Lower leg skin (tissue), 4 donors: ENCODE data around the gene CFAP20DC. TPM values are rescaled to one million over a fixed set of nuclear protein-coding genes. Genes with fewer than 3 reads are reported as not detected.

Experiments used
- DNase-seq, 2 donors: peaks; one replicate each; pipeline ENCODE4 v3.0.0-alpha.2; 2019; ENCODE audit warnings: low spot score in 2 of 2
- H3K4me3 ChIP-seq: fragments of 200-600 bp; sonication (generic); 2 replicates; pipeline ENCODE4 v1.5.1; 2017; ENCODE audit warnings: mild to moderate bottlenecking, low read depth; ENCODE audit not compliant: poor library complexity, severe bottlenecking
- CTCF ChIP-seq, 3 donors: fragments of 450-650 bp; IDR thresholded peaks; one replicate each; pipeline ENCODE4 v1.5.1; 2016; ENCODE audit warnings: antibody characterized with exemption in 3 of 3, mild to moderate bottlenecking in 3 of 3, moderate library complexity in 2 of 3
- POLR2A ChIP-seq, 2 donors: fragments of 450-650 bp; IDR thresholded peaks; one replicate each; pipeline ENCODE4 v1.6.1; 2016 to 2017; ENCODE audit warnings: antibody characterized with exemption in 2 of 2, mild to moderate bottlenecking in 1 of 2, moderate library complexity in 1 of 2
- WGBS, 2 donors: methylation state at CpG; one replicate each; pipeline ENCODE4 v1.1.5; 2018; 5-methylcytosine and 5-hydroxymethylcytosine counted together
- intact Hi-C: fragments of 100-400 bp; cut with DNase I; formaldehyde crosslinking; loops from one replicate; pipeline ENCODE4 v1.15.0; 2023; ENCODE audit warnings: low total_unique reads
- total RNA-seq, 4 donors: library from RNA; depleted of rRNA; stranded (reverse); fragments of >200 nt; gene quantifications; one replicate each; pipeline ENCODE4 v1.1.0, GENCODE V29; 2016

The CFAP20DC gene
- total RNA-seq, 4 donors from 2014 or later = 0.11 to 0.94 (median 0.39) TPM

DNA sequence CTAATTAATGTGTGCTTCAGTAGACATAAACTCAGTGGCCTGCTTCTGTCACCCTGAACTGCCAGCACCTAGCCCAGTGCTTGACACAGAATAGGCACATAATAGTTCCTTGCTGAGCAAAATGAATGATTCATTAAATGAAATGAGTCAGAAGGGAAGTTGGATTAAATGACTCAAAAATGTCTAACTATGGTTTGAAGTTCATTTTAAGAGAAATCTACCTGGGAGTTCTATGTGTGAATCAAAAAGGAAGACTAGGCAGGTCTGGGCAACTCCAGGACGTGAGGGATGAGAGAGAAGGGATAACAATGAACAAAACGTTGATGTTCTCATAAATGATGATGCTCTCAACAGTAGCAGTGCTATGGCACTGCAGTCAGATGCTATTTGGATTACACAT lies 175.0 kb downstream of the CFAP20DC start:
- no peak for DNase-seq
- no peak overlapping the region for H3K4me3 ChIP-seq
- no peak for TF ChIP-seq CTCF (IDR thresholded peaks at IDR 0.05)
- no peak for TF ChIP-seq POLR2A (IDR thresholded peaks at IDR 0.05)
- WGBS, 2 donors = 28 to 44% methylated on average over 2 of the region's 2 CpGs
- intact Hi-C loops = no loop called here

DNA sequence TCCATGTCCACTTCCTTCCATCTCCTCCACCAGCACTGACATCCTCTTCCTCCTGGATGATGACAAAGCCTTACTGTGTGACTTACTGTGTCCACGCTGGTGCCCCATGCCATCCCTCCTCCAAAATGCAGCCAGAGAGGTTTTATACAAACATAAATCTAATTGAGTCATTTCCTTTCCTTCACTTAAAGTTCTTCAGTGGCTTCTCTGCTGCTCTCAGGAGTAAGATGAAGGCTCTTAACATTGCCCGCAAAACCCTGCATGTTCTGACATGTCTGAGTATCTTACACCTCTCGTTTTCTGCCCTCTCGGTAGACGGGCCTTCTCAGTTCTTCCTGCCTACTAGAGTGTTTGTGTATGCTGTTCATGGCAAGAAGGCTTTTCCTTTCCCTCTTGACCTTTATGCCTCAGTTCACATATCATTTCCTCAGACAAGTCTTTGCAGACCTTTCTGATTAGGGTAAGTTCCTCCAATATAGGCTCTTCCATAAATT lies 175.5 kb downstream of the CFAP20DC start:
- intact Hi-C loops = no loop called here
- TF ChIP-seq CTCF (IDR thresholded peaks at IDR 0.05) (no peak), POLR2A (IDR thresholded peaks at IDR 0.05) (no peak)
- no peak for DNase-seq
- WGBS, 2 donors = 38 to 65% methylated on average over 5 of the region's 5 CpGs
- H3K4me3 ChIP-seq = no peak overlapping the region

- DNase-seq = no peak
- 76 to 77% methylated on average over 5 of the region's 5 CpGs for WGBS, 2 donors
- TF ChIP-seq CTCF (IDR thresholded peaks at IDR 0.05) (no peak), POLR2A (IDR thresholded peaks at IDR 0.05) (no peak)
- H3K4me3 ChIP-seq = no peak overlapping the region
- intact Hi-C loops = no loop called here
Observed at GRCh38 chr3:58868097-58868779, 181.6 kb downstream of the CFAP20DC start.

DNA sequence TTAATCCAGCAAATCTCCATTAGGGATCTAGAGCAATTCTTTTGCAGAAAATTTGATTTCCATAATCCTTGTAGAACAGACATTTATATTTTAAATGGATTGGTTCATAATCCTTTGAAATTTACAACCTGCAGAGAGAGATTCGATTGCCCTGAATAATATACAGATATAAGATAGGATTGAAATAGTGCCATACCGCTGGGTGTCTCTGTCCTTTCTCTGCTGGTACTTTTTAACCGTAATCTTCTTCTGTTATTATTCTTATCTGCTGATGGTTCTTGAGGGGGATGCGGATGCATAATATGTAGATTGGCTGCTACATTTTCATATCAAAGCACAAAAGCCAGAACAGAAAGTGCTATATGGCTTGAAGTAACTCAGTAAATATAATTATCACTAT lies 182.2 kb downstream of the CFAP20DC start:
- no peak overlapping the region for H3K4me3 ChIP-seq
- no peak for TF ChIP-seq CTCF (IDR thresholded peaks at IDR 0.05)
- no peak for TF ChIP-seq POLR2A (IDR thresholded peaks at IDR 0.05)
- whole genome bisulfite sequencing, 2 donors = 77 to 78% methylated on average over 4 of the region's 4 CpGs
- DNase-seq = no peak
- intact Hi-C loops = no loop called here

DNA sequence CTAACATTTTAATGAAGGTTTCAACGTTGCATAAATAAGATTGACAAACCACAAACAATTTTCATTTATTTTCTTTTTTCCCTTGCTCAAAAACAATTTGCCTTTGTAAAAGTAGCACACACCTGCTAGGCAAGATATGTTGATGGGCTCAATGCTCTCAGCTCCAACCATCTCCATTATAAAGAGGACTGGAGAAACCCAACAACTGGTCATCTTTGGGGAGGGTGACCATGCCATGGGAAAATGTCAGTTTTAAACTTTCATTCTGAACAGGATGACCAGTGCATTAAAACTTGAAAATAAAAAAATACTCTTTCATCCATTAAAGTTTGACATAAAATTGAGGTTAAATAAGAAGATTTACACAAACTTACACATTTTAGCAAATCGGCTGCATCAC lies 183.7 kb downstream of the CFAP20DC start:
- intact Hi-C loops = no loop called here
- 66 to 70% methylated on average over 2 of the region's 2 CpGs for WGBS, 2 donors
- TF ChIP-seq CTCF (IDR thresholded peaks at IDR 0.05) = no peak
- no peak for TF ChIP-seq POLR2A (IDR thresholded peaks at IDR 0.05)
- H3K4me3 ChIP-seq = no peak overlapping the region
- no peak for DNase-seq

DNA sequence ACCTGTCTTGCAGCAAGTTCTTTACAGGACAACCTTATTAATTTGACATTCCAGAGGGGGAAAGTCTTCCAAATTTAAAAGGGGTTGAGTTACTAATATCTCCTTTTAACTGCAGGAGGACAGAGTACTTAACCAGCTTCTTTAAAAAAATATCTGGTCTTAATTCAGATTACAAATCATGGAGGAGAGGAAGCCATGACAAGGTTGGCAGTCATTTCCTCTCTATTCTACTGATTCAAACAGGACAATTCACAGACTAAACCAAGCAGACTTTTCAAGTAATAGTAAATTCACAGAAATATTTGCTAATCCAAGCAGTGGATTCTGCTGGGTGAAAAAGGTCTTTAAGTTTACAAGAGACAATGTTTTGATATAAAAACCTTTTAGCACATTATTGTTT lies 185.3 kb downstream of the CFAP20DC start:
- H3K4me3 ChIP-seq = no peak overlapping the region
- no peak for DNase-seq
- TF ChIP-seq POLR2A (IDR thresholded peaks at IDR 0.05) = no peak
- no peak for TF ChIP-seq CTCF (IDR thresholded peaks at IDR 0.05)
- intact Hi-C loops = no loop called here
